Activated CD4-positive, alpha-beta T cell treated with anti-CD3 and anti-CD28 coated beads, Interleukin-2, amount 10 ng/mL, durations not matched to agents 7 days and 5 days (primary cell): ENCODE results near the gene RALGAPA1. TPM values are rescaled to one million over a fixed set of nuclear protein-coding genes. Genes with fewer than 3 reads are reported as not detected.
"Not testable (repeated sequence)": the region's sequence is repeated elsewhere in the genome, so short reads cannot be mapped to it uniquely, and the experiment has no call there.

Source experiments
- CTCF ChIA-PET: fragments of 350-600 bp; sonication (Branson Sonifier 250); formaldehyde crosslinking; loops from one replicate; lab custom pipeline; 2021; ENCODE audit warnings: antibody characterized with exemption; lab: Charles Lee
- POLR2A ChIA-PET: fragments of 350-600 bp; sonication (Branson Sonifier 250); formaldehyde crosslinking; loops from one replicate; lab custom pipeline; 2021; ENCODE audit warnings: antibody characterized with exemption; lab: Charles Lee
- DNase-seq: peaks from one replicate; pipeline ENCODE4 v3.0.0-alpha.2; 2020
- H3K27ac Mint-ChIP-seq: one replicate; pipeline ENCODE4 v1.8.0; 2021; ENCODE audit warnings: mild to moderate bottlenecking, moderate library complexity, mixed read lengths
- H3K27me3 Mint-ChIP-seq: one replicate; pipeline ENCODE4 v1.8.0; 2021; ENCODE audit warnings: mixed read lengths
- H3K36me3 Mint-ChIP-seq: one replicate; pipeline ENCODE4 v1.8.0; 2021; ENCODE audit warnings: low read depth, mixed read lengths
- H3K4me1 Mint-ChIP-seq: one replicate; pipeline ENCODE4 v1.8.0; 2021; ENCODE audit warnings: mixed read lengths
- H3K4me3 Mint-ChIP-seq: one replicate; pipeline ENCODE4 v1.8.0; 2021; ENCODE audit warnings: mild to moderate bottlenecking, moderate library complexity, mixed read lengths
- H3K9me3 Mint-ChIP-seq: one replicate; pipeline ENCODE4 v1.8.0; 2021; ENCODE audit warnings: mixed read lengths
- total RNA-seq, 2 experiments: library from RNA; stranded (reverse); gene quantifications; one replicate each; pipeline ENCODE4 v1.2.3, GENCODE V29; 2021

RALGAPA1 gene
- total RNA-seq, result 10 to 100 TPM; 32.5 to 35.6 TPM

DNA sequence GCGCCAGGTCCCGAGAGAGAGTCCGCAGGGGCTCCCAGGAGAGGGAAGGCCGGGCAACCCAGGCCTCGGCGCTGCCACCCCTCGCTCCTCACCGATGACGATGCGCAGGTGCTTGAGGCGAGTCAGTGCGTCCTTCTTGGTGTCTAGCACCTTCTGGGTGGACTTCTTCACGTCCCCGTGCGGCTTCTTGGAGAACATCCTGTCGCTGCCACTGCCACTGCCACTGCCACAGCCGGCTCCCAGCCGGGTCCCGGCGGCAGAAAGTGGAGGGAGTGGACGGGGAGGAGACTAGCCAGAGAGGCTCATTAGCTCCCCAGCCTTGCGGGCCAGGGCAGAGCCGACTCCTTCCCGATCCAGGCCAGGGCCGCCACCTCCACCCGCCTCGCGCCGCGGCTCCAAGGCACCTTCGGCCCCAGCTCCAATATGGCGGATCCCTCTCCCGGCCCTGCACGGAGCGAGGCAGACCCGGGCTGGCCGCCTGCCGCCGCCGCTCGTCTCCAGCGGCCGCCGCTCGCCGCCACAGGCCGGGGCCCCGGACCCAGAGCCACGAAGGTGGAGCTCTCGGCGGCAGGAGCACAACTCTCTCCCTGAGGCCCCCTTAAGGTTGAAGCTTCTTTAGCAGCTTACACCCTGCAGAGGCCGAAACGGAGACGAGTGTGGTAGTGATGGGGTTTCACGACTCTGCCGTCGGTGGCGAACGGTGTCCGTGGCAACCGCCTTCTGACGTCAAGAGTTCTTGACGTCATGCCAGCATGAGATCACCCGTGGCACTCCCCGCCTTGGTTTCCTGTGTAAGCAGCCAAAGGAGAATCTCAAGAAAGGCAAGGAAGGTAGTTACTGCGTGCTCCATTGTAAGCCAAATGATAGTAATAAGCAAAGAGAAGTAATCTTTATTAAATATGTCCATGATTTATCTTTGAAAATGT is at the start of gene RALGAPA1:
TSS of gene RALGAPA1 (minus strand) at position 658 of the 926 bp plus-strand sequence. CDS start at position 198, 460 bp downstream.
- POLR2A ChIA-PET, H3K9me3 Mint-ChIP-seq, H3K36me3 Mint-ChIP-seq, H3K27me3 Mint-ChIP-seq: not testable (repeated sequence)
- CTCF ChIA-PET, result interaction anchor here (0.6 to 1.9 kb wide), 6 partner anchors 9 to 26 kb away, joined by 3 to 7 read pairs (median 4); no protein-coding TSS in a partner anchor
- Mint-ChIP-seq H3K4me1 (peaks cover 27% of the 10 kb centered on the region), H3K27ac (peak within 1 kb of the TSS; percentile 97), H3K4me3 (peak within 1 kb of the TSS; percentile 98)
- peak; percentile 94 for DNase-seq

DNA sequence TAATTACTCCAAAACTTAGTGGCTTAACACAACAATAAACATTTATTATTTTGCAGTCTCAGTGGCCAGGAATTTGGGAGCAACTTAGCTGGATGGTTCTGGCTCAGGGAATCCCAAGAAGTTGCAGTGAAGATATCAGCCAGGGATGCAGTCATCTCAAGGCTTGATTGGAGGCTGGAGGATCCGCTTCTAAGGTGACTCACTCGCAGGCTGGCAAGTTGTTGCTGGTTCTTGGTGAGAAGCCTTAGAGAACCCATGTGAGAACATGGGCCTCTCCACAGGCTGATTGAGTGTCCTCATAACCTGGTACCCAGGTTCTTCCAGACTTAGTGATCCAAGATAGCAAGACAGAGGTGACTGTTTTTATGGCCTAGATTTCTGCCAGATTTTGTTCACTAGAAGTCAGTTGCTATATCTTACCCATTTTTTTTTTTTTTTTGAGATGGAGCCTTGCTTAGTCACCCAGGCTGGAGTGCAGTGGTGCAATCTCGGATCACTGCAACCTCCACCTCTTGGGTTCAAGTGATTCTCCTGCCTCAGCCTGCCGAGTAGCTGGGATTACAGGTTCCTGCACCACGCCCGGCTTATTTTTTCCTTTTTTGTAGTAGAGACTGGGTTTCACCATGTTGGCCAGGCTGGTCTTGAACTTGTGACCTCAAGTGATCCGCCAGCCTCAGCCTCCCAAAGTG is 49.6 kb upstream of the RALGAPA1 start:
- Mint-ChIP-seq H3K27ac (no peak overlapping the region), H3K4me3 (no peak overlapping the region), H3K4me1 (no peaks in the 10 kb centered on the region), H3K9me3 (no peaks in the 10 kb centered on the region), H3K36me3 (peaks cover 14% of the 10 kb centered on the region), H3K27me3 (no peaks in the 10 kb centered on the region)
- ChIA-PET CTCF (no interaction called here), POLR2A (interaction anchor here (0.6 kb wide), 1 partner anchor 397 kb away, joined by 7 read pairs; no protein-coding TSS in a partner anchor)
- no peak for DNase-seq

DNA sequence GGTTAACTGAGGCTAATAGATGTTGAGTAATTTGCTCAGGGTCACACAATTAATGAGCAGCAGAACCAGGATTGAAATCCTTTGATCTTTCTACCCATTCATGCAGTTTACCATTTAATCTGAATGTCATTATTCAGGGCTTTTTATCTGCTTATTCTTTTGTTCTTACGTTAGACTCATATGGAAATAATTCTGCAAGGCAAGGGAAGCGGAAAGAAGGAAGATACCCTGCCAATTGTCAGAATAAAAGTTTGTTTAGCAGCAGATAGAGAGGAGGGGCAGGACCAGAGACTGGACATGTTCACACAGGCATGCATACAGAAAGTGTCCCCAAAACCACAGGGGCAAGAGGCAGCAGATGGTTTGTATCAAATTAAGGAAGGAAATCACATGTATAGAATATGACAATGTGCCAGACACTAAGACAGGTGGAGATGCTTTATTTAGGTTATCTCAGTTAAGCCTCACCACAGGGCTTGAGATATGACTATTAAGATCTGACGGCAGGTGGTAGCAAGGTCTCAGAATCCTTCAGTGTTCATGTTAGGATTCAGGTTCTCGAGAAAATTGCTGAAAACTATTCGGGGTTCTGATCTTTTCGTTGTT is 46.9 kb upstream of the RALGAPA1 start:
- no peak for DNase-seq
- H3K4me3 Mint-ChIP-seq, result no peak overlapping the region
- peaks cover 18% of the 10 kb centered on the region for H3K36me3 Mint-ChIP-seq
- H3K9me3 Mint-ChIP-seq, result peaks cover 6% of the 10 kb centered on the region
- ChIA-PET POLR2A (no interaction called here), CTCF (no interaction called here)
- no peaks in the 10 kb centered on the region for H3K27me3 Mint-ChIP-seq
- H3K27ac Mint-ChIP-seq, result no peak overlapping the region
- H3K4me1 Mint-ChIP-seq, result no peaks in the 10 kb centered on the region

DNA sequence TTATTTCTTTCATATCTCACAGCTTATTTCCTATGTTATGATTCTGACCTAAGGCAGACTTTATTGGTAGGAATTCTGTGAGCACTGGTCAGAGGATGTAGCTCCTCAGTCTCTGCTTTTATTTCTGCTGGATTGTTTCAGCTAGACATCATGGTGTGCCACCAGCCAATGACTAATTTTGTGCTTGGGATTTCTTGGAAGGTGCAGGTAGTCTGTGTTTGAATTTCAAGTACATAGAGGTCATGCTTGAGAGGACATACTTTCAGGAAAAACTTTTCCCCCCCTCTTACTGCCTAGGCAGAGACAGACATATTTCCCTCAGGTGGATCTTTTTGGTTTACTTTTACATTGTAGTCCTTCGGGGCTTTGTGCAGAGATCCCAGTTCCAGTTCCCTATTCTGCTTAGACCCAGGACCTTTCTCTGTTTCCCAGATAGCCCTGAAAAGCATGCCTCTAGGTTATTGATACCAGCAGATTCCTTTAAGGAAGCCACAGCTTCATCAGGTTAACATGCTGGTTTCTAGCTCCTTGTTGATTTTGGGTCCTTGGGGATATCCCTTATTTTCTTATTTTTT is 45.7 kb upstream of the RALGAPA1 start:
- peaks cover 6% of the 10 kb centered on the region for H3K9me3 Mint-ChIP-seq
- ChIA-PET CTCF (no interaction called here), POLR2A (no interaction called here)
- H3K4me1 Mint-ChIP-seq, result no peaks in the 10 kb centered on the region
- DNase-seq, result no peak
- H3K36me3 Mint-ChIP-seq, result peaks cover 22% of the 10 kb centered on the region
- no peaks in the 10 kb centered on the region for H3K27me3 Mint-ChIP-seq
- H3K4me3 Mint-ChIP-seq, result no peak overlapping the region
- H3K27ac Mint-ChIP-seq, result no peak overlapping the region

DNA sequence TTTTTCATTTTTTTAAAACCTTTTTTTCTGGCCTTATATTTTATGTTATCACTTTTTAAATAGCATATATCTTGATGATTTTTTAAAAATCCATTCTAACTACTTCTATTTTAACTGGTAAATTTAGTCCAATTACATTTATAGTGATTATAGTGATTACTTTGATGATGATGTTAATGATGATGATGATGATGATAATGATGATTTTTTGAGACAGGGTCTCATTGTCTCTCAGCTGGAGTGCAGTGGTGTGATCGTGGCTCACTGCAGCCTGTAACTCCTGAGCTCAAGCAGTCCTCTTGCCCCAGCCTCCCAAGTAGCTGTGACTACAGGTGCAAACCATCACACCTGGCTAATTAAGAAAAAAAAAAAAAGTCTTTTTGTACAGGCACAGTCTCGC is 44.1 kb upstream of the RALGAPA1 start:
- Mint-ChIP-seq H3K27me3 (no peaks in the 10 kb centered on the region), H3K4me3 (no peak overlapping the region), H3K9me3 (peaks cover 6% of the 10 kb centered on the region), H3K36me3 (peaks cover 17% of the 10 kb centered on the region), H3K27ac (no peak overlapping the region), H3K4me1 (no peaks in the 10 kb centered on the region)
- POLR2A ChIA-PET, result interaction anchor here (0.6 kb wide), 1 partner anchor 26 kb away, joined by 7 read pairs; no protein-coding TSS in a partner anchor
- DNase-seq, result no peak
- CTCF ChIA-PET, result no interaction called here

DNA sequence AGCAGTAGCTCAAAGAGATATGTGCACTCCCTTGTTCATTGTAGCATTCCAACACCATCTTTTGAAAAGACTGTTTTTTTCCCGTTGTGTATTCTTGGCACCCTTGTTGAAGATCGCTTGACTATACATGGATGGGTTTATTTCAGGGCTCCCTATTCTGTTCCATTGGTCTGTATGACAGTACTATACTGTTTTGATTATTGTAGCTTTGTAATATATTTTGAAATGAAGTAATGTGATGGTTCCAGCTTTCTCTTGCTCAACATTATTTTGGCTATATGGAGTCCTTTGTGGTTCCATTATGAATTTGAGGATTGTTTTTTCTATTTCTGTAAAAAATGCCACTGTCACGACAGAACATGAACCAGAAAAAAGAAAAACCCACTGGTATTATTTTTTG is 42.7 kb upstream of the RALGAPA1 start:
- ChIA-PET CTCF (no interaction called here), POLR2A (no interaction called here)
- no peak overlapping the region for H3K4me3 Mint-ChIP-seq
- peaks cover 17% of the 10 kb centered on the region for H3K36me3 Mint-ChIP-seq
- no peaks in the 10 kb centered on the region for H3K27me3 Mint-ChIP-seq
- peaks cover 6% of the 10 kb centered on the region for H3K9me3 Mint-ChIP-seq
- no peak for DNase-seq
- no peak overlapping the region for H3K27ac Mint-ChIP-seq
- H3K4me1 Mint-ChIP-seq, result no peaks in the 10 kb centered on the region

DNA sequence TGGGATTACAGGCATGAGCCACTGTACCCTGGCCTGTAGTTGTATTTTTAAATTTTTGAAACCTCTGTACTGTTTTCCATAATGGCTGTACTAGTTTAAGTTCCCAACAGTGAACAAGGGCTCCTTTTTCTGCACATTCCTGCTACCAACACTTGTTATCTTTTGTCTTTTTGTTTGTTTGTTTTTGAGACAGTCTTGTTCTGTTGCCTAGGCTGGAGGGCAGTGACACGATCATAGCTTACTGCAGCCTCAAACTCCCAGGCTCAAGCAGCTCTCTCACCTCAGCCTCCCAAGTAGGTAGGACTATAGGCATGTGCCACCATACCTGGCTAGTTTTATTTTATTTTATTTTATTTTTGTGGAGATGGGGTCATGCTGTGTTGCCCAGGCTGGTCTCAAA is 40.0 kb upstream of the RALGAPA1 start:
- no peaks in the 10 kb centered on the region for H3K27me3 Mint-ChIP-seq
- no peak for DNase-seq
- no peak overlapping the region for H3K4me3 Mint-ChIP-seq
- ChIA-PET CTCF (no interaction called here), POLR2A (no interaction called here)
- no peak overlapping the region for H3K27ac Mint-ChIP-seq
- H3K4me1 Mint-ChIP-seq, result peaks cover 8% of the 10 kb centered on the region
- H3K9me3 Mint-ChIP-seq, result peaks cover 6% of the 10 kb centered on the region
- peaks cover 34% of the 10 kb centered on the region for H3K36me3 Mint-ChIP-seq

DNA sequence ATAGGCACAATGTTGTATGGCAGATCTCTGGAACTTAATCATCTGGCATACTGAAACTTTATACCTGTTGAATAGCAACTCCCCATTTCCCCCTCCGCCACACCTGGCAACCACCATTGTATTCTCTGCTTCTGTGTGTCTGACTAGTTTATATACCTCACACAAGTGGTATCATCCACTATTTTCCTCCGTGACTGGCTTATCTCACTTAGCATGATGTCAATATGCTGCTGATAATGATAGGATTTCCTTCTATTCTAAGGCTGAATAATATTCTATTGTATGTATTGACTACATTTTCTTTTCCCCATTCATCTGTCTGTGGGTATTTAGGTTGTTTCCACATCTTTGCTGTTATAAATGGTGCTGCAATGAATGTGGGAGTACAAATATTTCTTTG is 38.5 kb upstream of the RALGAPA1 start:
- CTCF ChIA-PET, result no interaction called here
- Mint-ChIP-seq H3K36me3 (peaks cover 48% of the 10 kb centered on the region), H3K27me3 (no peaks in the 10 kb centered on the region), H3K4me3 (no peak overlapping the region), H3K4me1 (peaks cover 8% of the 10 kb centered on the region), H3K9me3 (peaks cover 13% of the 10 kb centered on the region), H3K27ac (no peak overlapping the region)
- POLR2A ChIA-PET, result no interaction called here
- DNase-seq, result no peak

DNA sequence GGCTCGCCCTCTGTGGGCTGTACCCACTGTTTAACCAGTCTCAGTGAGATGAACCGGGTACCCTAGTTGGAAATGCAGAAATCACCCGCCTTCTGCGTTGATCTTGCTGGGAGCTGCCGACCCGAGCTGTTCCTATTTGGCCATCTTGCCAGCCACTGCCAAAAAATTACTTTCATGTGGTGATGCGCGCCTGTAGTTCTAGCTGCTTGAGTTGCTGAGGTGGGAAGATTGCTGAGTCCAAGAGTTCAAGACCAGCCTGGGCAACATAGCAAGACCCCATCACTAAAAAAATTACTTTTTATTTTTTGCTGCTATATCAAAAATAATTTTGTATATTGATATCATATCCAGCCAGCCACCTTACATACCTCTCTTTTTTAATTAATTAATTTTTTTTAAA is 35.4 kb upstream of the RALGAPA1 start:
- Mint-ChIP-seq H3K4me1 (peaks cover 8% of the 10 kb centered on the region), H3K36me3 (peaks cover 62% of the 10 kb centered on the region), H3K27me3 (no peaks in the 10 kb centered on the region), H3K27ac (no peak overlapping the region), H3K4me3 (no peak overlapping the region), H3K9me3 (peaks cover 33% of the 10 kb centered on the region)
- no peak for DNase-seq
- CTCF ChIA-PET, result interaction anchor here (0.6 to 0.9 kb wide), 2 partner anchors 13 to 52 kb away, joined by 3 read pairs; no protein-coding TSS in a partner anchor
- POLR2A ChIA-PET, result no interaction called here

DNA sequence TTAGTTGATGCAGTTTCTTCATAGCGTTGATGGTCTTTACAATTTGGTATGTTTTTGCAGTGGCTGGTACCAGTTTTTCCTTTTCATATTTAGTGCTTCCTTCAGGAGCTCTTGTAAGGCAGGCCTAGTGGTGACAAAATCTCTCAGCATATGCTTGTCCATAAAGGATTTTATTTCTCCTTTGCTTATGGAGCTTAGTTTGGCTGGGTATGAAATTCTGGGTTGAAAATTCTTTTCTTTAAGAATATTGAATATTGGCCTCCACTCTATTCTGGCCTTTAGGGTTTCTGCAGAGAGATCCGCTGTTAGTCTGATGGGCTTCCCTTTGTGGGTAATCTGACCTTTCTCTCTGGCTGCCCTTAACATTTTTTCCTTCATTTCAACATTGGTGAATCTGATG is 33.1 kb upstream of the RALGAPA1 start:
- Mint-ChIP-seq H3K9me3 (peaks cover 36% of the 10 kb centered on the region), H3K36me3 (peaks cover 81% of the 10 kb centered on the region)
- H3K27ac Mint-ChIP-seq, DNase-seq, H3K4me3 Mint-ChIP-seq, H3K27me3 Mint-ChIP-seq, H3K4me1 Mint-ChIP-seq: not testable (repeated sequence)
- ChIA-PET CTCF (interaction anchor here (1.0 kb wide), 1 partner anchor 26 kb away, joined by 3 read pairs; no protein-coding TSS in a partner anchor), POLR2A (interaction anchor here (0.9 kb wide), 1 partner anchor 16 kb away, joined by 3 read pairs; the partner anchor contains the start of gene BRMS1L)

DNA sequence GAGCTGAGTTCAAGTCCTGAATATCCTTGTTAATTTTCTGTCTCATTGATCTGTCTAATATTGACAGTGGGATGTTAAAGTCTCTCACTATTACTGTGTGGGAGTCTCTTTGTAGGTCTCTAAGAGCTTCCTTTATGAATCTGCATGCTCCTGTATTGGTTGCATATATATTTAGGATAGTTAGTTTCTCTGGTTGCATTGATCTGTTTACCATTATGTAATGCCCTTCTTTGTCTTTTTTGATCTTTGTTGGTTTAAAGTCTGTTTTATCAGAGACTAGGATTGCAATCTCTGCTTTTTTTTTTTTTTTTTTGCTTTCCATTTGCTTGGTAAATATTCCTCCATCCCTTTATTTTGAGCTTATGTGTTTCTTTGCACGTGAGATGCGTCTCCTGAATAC is 32.6 kb upstream of the RALGAPA1 start:
- CTCF ChIA-PET, result interaction anchor here (1.0 kb wide), 1 partner anchor 26 kb away, joined by 3 read pairs; no protein-coding TSS in a partner anchor
- DNase-seq, POLR2A ChIA-PET, H3K4me3 Mint-ChIP-seq, H3K27me3 Mint-ChIP-seq, H3K4me1 Mint-ChIP-seq, H3K27ac Mint-ChIP-seq: not testable (repeated sequence)
- peaks cover 84% of the 10 kb centered on the region for H3K36me3 Mint-ChIP-seq
- peaks cover 36% of the 10 kb centered on the region for H3K9me3 Mint-ChIP-seq

DNA sequence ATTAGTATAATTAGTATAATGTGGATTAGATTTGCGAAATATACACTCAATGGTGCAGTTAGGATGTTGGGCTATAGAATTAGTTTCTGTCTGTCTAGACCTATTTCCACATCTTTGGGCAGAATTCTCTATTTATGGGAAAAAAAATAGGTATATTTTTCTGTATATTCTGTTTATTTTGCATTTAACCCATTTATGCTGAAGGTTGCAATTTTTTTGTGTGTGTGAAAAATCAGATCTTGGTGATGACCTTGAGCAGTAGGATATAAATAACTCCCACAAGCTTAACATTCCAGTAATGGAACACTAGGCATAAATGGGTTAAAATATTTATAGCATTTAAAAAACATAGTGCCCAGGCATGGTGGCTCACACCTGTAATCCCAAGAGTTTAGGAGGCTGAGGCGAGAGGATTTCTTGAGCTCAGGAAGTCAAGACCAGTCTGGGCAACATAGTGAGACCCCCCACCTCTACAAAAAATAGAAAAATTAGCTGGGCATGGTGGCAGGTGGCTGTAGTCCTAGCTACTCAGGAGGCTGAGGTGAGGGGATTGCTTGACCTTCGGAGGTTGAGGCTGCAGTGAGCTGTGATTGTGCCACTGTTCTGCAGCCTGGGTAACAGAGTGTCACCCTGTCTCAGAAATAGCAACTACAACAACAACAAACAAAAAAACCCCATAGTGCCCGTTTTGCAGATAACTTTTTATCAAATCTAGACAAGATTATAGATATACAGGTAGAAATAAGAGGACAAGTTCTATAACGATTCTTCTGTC is 26.3 kb upstream of the RALGAPA1 start:
- ChIA-PET CTCF (interaction anchor here (2.1 to 2.5 kb wide), 2 partner anchors 9 to 13 kb away, joined by 6 to 7 read pairs; partner anchors contain the start of gene BRMS1L), POLR2A (no interaction called here)
- Mint-ChIP-seq H3K27ac (no peak overlapping the region), H3K27me3 (no peaks in the 10 kb centered on the region), H3K4me1 (no peaks in the 10 kb centered on the region), H3K9me3 (peaks cover 12% of the 10 kb centered on the region), H3K36me3 (peaks cover 54% of the 10 kb centered on the region), H3K4me3 (no peak overlapping the region)
- no peak for DNase-seq
